GM21619 (cell line): ENCODE data around the gene SLC5A1.
"Not testable (repeated sequence)": the region's sequence is repeated elsewhere in the genome, so short reads cannot be mapped to it uniquely, and the experiment has no call there.

Experiments used
- ATAC-seq: cut with Tn5 transposase; IDR thresholded peaks from one replicate; pipeline ENCODE4 v1.9.1; 2021; ENCODE audit not compliant: unreplicated experiment

Gene SLC5A1

GRCh38 chr22:32142600-32142999, 99.5 kb downstream of the SLC5A1 start:
- no peak for ATAC-seq

- ATAC-seq, result no peak
Measured at GRCh38 chr22:32144496-32145274, 101.6 kb downstream of the SLC5A1 start.

- ATAC-seq, result not testable (repeated sequence)
Measured at GRCh38 chr22:32147128-32147527, 104.1 kb downstream of the SLC5A1 start.

GRCh38 chr22:32148372-32148771, 105.3 kb downstream of the SLC5A1 start:
- ATAC-seq, result not testable (repeated sequence)

GRCh38 chr22:32150647-32151046, 107.6 kb downstream of the SLC5A1 start:
- ATAC-seq, result not testable (repeated sequence)

GRCh38 chr22:32151641-32152040, 108.6 kb downstream of the SLC5A1 start:
- ATAC-seq, result not testable (repeated sequence)

GRCh38 chr22:32154727-32155126, 111.7 kb downstream of the SLC5A1 start:
- not testable (repeated sequence) for ATAC-seq

GRCh38 chr22:32157632-32158031, 114.6 kb downstream of the SLC5A1 start:
- ATAC-seq, result not testable (repeated sequence)

GRCh38 chr22:32158712-32159533, 115.9 kb downstream of the SLC5A1 start, which contains the start of gene C22orf42:
TSS of gene C22orf42 (minus strand) at chr22:32159303. CDS start at chr22:32159215, 88 bp downstream.
- no peak for ATAC-seq

GRCh38 chr22:32160411-32160810, 117.3 kb downstream of the SLC5A1 start:
- not testable (repeated sequence) for ATAC-seq
